LNCaP clone FGC (cell line): Measurements from ENCODE around the gene KSR2.

Experiments used
- DNase-seq: peaks from one replicate; pipeline ENCODE4 v3.0.0-alpha.2; 2011; ENCODE audit warnings: low read depth
- H3K4me3 ChIP-seq: 2 replicates; pipeline ENCODE4 v1.5.1; 2011; ENCODE audit warnings: mild to moderate bottlenecking, low read depth, low read length, control low read depth
- CTCF ChIP-seq: IDR thresholded peaks from 2 replicates; pipeline ENCODE4 v1.5.1; 2012; ENCODE audit warnings: mild to moderate bottlenecking; ENCODE audit not compliant: control insufficient read depth, insufficient read depth; ENCODE audit errors: extremely low read depth

KSR2 gene

GRCh38 chr12:117968151-117968789 lies 520 bp downstream of the KSR2 start:
- DNase-seq = no peak
- peak overlapping the region; percentile 82 for H3K4me3 ChIP-seq
- TF ChIP-seq CTCF = no peak

- no peak for TF ChIP-seq CTCF
- no peak for DNase-seq
- no peak overlapping the region for H3K4me3 ChIP-seq
Observed at GRCh38 chr12:117967512-117967911, 1.3 kb downstream of the KSR2 start.

- no peak overlapping the region for H3K4me3 ChIP-seq
- TF ChIP-seq CTCF = no peak
- DNase-seq = no peak
Observed at GRCh38 chr12:117967043-117967442, 1.7 kb downstream of the KSR2 start.

GRCh38 chr12:117966511-117966910 lies 2.3 kb downstream of the KSR2 start:
- no peak overlapping the region for H3K4me3 ChIP-seq
- TF ChIP-seq CTCF = no peak
- no peak for DNase-seq

- DNase-seq = no peak
- no peak overlapping the region for H3K4me3 ChIP-seq
- TF ChIP-seq CTCF = no peak
Observed at GRCh38 chr12:117963836-117964235, 5.0 kb downstream of the KSR2 start.

- no peak for DNase-seq
- no peak overlapping the region for H3K4me3 ChIP-seq
- no peak for TF ChIP-seq CTCF
Observed at GRCh38 chr12:117936722-117937484, 31.9 kb downstream of the KSR2 start.
